Activated CD4-positive, CD25-positive, alpha-beta regulatory T cell treated with anti-CD3 and anti-CD28 coated beads, Interleukin-2, amount 50 U/mL, for 24 hours (primary cell): ENCODE measurements around the gene ACR.

Experiments used
- ATAC-seq, 2 donors: fragments of 150-1000 bp; cut with Tn5 transposase; one replicate each; pipeline ENCODE4 v1.10.0; 2021; ENCODE audit warnings: mild to moderate bottlenecking in 1 of 2, moderate library complexity in 1 of 2

The ACR gene

DNA sequence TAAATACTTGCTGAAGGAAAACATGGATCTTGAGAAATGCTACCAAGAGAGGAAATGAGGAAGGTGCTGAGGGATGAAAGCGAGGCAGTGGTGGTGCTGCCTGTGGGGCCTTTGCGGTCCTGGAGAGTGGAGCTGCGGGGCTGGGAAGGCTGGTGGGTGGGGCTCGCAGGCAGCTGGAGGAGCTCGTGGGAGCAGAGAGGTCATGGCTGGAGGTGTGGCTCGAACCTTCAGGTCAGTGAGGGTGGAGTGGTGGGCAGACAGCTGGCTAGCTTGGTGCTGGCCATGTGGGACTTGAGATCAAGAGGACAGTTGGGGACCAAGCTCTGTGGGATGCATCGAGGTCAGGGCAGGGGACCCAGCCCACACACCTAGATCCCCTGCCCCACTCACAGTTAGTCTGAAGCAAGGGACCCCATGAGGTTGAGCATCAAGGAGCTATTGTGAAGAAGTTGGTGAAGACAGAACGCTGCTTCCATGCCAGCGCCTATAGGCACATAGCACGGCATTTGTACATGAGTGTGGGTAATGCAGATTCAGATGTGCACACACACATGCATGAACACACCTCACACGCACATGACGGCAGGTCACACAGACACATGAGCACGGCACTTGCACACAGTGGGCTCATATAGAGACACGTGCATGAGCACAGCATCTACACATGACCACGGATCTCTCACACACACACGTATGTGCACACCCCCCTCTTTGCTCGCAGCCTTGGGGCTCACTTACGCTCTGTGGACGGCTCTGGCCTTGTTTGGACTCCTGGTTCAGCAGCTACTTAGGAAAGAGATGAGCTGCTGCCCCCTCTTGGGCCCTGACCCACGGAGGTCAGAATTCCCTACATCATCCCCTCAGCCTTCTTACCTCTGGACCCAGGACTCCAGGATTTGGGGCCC, 34.9 kb upstream of the ACR start:
- no peak for ATAC-seq

DNA sequence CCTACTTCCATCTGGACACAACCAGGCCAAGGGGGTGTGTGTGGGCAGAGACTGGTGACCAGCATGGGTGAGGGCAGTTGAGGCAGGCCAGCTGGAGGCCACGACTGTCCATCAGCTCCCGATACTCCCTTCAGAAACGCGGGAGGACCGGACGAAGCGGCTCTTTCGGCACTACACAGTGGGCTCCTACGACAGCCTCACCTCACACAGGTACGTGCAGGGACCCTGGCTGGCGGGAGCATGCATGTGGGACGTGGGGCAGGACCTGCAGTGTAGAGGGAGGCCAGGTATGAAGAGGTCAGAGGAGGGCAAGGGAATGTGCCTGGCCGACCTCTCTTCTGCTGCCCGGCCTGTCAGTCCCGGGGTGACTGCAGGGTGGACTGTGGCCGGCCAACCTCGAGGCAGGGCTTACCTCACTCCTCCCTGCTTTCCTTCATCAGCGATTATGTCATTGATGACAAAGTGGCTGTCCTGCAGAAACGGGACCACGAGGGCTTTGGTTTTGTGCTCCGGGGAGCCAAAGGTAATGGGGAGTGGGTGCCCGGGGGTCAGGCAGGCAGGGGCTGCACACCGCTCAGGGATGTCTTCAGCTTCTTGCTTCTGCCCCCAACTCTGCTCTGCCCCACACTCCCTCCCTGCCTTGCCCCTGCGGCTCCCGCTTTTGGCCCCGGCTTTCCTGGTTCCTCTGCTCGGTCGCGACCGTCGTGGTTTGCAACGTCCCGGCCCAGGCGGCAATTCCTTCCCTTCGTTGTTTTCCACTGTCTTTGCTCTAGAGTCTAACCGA, 34.1 kb upstream of the ACR start:
- ATAC-seq, result no peak

DNA sequence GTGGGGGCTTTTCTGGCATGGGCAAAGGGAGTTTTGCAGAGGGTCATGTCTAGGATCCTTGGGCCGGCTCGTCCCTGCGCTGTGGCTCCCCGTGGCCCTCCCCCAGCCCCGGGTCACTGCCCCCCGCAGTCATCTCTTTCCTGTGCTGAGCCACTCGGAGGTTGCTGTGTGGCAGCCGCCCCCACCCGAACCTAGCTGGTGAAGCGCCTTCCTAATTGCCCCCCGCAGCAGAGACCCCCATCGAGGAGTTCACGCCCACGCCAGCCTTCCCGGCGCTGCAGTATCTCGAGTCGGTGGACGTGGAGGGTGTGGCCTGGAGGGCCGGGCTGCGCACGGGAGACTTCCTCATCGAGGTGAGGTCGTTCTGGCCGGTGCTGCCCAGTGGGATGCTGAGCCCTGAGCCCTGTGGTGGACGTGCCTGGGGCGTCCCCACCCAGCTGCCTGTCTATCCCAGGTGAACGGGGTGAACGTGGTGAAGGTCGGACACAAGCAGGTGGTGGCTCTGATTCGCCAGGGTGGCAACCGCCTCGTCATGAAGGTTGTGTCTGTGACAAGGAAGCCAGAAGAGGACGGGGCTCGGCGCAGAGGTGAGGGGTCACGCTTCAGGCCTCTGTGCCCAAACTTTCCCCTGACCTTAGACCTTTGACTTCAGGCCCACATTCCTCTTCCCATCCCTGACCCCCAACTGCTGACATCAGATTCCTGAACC, 33.3 kb upstream of the ACR start:
- ATAC-seq, result no peak

DNA sequence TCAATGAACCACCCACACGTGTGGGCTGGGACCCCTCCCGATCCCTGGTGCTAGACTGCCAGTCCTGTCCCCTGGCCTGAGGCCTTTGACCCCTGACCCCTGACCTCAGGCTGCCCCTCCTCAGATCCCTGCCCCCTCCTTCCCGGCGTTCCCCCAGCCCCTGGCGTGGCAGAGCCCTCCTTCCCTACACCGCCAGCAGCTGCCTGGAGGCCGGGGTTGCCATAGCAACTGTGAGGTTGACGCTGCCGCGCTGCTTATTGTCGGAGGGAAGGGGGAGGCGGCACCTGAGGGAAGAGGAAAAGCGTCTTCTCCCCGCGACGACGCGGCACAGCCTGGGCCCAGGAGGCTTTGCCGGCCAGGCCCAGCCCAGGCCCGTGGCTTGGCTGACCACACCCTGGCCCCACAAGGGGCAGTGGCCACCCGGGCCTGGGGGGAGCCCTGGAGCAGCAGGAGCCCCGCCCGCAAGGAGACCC, 32.7 kb upstream of the ACR start:
- ATAC-seq, result no peak

DNA sequence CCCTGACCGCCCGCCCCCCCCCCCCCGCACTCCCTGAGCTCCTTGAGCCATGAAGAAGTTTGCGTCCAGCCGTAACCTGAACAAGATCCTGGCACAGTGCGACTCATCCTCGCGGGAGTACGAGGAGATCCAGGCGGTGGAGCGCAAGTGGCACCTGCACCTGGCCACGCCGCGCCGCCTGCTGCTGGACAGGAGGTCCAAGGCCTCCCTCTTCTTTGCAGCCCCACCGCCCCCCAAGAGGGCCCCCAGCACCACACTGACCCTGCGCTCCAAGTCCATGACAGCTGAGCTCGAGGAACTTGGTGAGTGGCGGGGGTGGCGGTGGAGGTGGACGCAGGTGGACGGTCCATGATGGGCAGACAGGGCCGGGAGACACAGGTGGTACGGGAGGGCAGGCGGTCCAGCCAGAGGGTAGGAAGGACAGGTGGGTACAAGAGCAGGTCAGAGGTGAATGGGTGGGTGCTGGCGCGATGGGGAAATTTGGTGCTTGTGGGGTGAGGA, 32.1 kb upstream of the ACR start:
- ATAC-seq, result no peak

DNA sequence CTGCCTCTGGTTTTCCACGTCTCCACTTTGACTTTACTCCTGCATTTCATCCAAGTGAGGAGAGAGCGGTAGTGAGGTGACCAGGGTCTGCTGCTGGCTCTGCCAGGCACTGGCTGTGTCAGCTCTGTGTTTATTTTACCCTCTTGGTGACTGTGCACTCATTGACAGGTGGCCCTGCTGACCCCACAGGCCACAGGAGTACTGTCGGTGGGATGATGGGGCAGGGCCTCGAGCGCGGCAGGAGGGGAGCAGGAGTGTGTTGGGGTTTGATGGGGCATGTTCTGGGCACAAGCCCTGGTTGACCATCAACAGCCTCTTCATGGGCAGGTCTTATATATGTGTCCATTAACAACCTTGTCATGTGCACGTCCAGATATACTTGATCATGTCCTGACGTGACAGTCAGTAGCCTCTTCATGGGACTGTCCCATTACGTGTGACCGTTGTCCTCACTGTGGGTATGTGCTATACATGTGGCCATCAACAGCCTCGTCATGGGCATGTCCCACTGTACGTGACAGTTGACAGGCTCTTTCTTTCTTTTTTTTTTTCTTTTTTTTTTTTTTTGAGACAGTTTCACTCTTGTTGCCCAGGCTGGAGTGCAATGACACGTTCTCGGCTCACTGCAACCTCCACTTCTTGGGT, 31.4 kb upstream of the ACR start:
- ATAC-seq, result no peak

DNA sequence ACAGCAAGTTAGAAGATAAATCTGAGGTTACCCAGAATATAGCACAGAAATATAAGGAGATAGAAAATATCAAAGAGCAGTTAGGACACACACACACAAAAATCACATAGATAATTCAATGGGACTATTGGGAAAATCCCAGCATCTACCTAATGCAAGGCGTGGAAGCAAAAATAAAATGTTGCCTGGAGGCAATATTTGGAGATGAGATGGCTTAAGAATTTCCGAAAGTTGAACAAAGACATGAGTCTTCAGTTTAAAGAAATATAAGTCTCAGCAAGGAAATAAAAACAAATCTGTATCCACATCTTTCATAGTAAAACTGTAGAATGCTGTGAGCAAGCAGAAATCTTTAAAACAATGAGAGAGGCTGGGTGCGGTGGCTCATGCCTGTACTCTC, 29.5 kb upstream of the ACR start:
- no peak for ATAC-seq

DNA sequence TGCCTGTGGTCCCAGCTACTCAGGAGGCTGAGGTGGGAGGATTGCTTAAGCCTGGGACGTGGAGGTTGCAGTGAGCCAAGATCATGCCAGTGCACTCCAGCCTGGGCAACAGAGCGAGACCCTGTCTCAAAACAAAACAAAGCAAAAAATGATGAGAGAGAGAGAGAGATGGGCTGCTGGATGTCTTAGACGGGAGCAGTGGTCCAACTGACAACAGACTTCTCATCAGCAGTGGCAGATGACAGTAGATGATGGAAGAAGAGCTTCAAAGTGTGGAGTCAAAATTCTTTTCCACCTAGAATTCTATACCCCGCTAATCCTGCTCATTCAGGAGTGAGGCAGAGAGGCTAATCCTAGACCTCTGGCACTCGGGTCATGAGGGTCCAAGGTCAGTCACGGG, 29.0 kb upstream of the ACR start:
- no peak for ATAC-seq

DNA sequence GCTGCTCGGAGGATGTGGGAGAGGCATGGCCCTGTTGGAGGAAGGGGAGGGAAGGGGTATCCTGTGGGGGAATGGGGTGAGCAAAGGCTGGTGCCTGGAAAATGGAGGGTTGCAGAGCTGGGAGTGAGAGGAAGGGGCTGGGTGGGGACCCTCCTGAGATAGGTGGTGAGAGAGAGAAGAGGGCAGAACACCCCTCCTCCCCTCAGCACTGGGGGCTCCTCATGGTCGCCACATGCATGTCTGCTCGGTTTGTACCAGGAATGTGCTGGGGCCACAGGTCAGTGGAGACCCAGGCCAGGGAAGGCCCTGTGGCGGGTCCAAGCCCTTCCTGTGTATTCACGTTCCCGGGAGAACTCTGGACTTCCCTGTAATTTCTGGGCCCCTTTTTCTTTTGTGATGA, 27.8 kb upstream of the ACR start:
- no peak for ATAC-seq

DNA sequence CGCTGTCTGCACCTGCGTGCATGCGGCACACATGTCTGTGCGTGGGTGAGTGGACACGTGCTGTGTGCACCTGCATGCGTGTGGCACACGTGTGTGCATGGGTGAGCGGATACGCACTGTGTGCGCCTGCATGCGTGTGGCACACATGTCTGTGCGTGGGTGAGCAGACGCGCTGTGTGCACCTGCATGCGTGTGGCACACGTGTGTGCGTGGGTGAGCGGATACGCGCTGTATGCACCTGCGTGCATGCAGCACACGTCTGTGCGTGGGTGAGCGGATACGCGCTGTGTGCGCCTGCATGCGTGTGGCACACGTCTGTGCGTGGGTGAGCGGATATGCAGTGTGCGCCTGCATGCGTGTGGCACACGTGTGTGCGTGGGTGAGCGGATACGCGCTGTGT, 27.1 kb upstream of the ACR start:
- ATAC-seq, result no peak

DNA sequence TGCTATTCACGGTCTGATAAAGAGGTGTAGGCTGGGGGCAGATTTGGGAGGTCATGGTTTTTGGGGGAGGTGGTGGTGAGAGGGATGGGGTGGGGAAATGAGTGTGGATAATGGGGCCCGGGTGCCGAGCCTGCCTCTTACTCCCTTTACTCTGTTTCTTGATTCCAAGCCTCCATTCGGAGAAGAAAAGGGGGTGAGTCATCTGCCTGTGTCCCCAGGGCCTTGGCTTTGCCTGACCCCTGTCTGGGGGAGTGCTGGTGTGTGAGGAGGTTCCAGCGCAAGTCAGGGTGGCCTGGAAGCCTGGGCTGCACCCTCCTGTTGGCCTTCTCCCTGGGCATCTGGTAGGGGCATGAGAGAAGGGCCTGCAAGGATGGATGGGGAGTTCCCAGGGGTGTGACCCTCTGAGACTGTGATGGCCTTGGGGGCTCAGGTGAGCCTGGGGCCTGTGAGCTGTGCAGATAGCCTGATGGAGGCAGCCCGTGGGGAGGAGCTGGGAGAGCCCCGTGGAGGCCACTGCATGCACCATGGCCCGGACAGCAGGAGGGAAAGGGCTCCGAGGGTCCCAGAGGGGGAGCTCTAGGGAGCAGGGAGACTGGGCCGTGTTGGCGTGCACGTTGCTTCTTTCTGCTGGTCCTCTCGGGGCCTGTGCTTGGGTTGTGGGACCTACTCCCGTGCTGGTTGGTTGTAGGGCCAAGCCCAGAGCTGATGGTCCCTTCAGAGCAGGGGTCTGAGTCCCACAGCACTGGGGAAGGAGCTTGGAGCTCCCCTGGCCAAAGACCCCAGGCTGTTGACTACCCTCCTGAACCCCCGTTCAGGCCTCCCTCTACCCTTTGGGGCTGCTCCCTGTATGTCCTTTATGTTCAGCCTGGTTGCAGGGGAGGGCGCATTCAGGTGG, 26.3 kb upstream of the ACR start:
- no peak for ATAC-seq

DNA sequence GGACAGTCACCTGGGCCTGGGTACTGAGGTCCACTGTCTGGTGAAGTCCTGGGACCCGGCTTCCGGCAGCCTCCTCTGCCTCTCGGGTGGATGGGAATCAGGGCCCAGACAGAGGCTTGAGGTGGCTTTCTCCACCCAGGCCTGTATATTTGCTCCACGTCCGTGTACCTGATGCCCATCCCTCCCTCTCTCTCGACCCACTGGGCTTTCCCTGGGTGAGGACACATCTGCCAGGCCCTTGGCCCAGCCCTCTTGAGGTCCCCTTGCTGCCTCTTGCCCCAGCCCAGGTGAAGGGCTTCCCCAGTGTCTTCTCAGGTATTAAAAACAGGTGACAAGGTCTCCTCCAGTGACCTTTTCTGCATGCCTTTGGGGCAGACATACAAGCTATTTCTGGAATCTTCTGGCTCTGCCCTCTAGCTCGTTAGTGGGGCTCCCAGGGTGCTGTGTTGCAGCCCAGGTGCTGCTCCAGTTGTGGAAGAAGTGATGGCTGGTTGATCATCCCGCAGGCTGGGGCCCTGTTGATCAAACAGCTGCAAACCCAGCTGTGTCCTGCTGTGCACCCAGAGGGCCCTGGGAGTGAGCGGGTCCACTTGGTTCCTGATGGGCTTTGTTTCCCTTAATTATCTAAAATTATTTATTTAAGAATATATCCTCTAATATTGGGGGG, 25.5 kb upstream of the ACR start:
- no peak for ATAC-seq

DNA sequence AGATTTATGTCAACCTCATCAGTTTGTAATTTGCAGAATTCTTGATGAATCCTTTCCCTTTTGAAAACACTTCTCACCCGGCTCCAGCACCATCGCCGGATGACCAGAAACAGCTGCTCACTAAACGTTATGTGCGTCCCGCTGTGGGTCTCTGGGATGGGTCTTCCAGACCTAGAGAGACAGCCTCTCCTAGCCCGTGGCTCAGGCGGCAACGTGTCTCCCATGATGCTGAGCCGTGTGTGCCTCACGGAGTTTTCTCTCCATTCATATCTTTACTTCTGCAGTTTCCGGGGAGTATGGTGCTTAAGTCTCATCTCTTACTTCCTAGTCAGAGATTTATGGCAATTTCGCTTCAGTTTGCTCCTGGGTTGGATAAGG, 25.0 kb upstream of the ACR start:
- no peak for ATAC-seq

DNA sequence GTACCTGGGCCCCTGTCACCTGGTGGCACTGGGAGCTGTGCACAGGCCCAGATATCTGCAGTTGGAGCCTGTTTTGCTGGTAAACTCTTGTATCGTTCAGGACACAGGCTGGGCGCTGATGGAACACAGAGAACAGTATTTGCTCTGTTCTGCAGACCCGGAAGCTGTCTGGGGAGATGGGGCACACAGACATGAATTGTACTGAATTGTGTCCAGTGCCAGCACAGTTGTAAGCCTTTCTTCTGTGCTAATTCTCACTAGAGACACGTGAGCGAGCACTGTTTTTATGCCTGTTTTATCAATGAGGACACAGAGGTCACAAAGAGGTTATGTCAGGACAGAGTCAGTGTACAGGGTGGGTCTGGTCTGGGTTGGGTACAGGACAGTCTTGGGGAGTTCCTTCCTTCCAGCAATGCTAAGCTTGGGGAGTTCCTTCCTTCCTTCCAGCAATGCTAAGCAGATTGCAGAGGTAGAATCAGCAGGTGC, 24.4 kb upstream of the ACR start:
- ATAC-seq, result no peak

DNA sequence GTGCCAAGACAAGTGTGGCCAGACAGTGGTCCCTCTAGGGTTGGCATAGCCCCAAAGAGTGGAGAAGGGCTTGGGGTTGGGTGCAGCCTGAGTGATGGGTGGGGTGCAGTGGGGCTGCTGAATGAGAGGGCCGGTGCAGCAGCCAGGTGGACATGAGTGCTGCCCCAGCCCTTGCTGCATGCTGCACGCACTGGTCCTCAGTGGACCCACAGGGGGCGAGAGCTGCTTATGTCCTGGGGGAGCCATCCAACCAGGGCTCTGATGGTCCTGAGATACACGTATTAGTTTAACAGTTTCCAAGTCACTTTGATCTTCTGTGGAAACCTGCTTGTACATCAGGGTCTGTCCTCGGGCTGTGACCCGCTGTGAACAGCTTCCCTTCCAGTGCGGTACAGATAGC, 23.9 kb upstream of the ACR start:
- no peak for ATAC-seq

DNA sequence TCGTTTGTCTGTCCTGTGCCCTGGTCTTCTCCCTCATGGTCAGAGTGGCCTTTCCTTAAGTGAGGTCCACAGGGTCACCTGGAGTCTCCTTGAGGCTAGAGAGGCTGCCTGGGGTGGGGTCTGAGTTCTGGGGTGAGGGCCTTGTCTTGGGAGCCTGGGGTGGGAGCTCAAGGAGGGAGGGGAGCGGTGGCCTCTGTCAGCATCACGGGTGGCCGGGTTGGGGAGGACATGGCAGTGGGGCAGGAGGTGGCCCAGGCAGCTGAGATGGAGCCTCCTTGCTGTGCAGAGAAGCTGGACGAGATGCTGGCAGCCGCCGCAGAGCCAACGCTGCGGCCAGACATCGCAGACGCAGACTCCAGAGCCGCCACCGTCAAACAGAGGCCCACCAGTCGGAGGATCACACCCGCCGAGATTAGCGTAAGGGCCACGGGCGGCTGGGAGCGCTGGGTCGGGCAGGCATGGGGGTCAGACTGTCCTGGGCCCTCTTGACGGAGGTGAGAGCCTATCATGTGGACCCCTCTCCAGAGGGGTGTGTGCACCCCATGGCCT, 23.3 kb upstream of the ACR start:
- no peak for ATAC-seq

DNA sequence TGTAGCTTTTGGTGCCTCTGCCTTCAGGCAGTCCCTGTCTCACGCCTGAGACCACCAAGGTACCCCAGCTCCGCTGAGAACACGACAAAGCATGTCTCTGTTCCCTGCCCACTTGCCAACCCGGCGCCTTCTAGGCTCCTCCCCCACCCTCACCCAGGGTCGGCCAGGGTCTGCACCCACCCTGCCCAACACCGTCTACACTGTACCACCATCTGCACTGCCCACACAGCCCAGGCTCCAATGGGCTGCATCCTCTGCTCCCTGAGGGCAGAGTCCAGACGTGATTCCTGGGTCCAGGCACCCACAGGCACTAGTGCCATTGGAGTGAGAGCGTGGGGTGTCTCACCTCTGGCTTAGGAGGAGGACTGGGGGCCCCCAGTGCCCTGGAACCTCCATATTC, 22.8 kb upstream of the ACR start:
- ATAC-seq, result no peak

DNA sequence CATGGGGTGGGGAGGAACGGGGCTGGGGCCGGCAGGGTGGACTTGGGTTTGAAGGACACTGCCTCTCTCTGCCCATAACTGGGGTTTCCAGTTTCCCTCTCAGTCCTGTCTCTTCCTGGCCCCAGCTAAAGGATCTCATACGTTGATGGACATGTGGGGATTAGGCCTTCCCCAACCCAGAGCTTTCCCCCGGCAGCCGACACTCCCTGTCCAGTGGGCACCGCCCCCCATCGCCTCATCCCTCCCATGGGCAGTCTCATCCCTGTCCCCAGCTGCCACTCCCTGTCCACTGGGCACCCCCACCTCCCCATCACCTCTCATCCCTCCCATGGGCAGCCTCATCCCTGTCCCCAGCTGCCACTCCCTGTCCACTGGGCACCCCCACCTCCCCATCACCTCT, 22.2 kb upstream of the ACR start:
- no peak for ATAC-seq

DNA sequence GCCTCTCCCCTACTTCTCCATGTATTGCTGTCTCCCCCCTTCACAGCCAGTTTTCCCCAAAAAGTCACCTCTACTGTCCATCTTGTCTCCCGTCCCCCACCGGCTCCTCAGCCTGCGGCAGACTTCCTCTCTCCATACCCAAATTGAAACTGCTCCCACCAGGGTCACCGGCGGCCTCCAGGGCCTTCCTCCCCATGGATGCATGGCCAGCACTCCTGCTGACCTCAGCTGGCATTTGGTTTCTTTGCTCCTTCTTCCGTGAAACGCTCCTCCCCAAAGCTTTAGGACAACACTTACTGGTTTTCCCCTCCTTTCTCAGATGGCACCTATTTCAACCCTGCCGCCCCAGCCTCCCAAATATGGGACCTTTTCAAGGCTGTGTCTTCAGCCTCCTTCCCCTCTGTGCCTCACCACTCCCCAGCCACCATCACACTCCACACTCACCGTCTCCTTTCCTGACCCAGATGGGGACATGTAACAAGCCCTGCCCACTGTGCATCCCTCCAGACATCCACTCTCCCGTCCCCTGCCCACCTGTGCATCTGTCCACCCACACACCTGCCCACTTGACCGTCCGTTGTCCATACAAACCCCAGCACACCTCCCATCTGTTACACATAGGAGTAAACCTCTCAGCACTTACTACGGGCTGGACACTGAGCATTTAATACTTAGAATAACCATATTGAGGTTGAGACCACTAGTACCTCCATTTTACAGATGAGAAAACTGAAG, 21.5 kb upstream of the ACR start:
- ATAC-seq, result no peak
